Activated T-cell treated with anti-CD3 and anti-CD28 coated beads, Interleukin-2, amount 50 U/mL, for 48 hours (primary cell): ENCODE data around the gene MOB3B.

Experiments
- DNase-seq, 2 experiments: peaks; one replicate each; pipeline ENCODE4 v3.0.0-alpha.2; 2020

MOB3B gene

GRCh38 chr9:27413511-27414219 lies 115.9 kb downstream of the MOB3B start:
- DNase-seq = no peak

DNA sequence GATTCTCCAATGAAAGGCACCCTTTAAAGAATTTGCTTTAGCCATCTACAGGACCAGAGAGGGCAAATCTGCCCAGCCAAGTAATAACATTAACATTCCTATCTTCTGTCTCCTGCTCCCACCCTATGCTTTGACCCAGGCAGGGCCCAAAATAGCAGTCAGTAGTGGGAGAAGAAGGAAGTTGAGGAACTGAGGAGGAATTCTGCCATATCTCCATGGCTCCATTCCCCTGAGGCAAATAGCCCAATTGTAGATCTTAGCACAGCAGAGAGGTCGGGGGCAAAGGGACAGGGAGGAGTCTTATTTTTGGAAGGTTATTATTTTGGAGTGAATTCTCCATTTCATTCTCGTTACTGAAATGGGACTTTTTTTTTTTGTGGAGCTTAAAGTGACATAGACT lies 116.7 kb downstream of the MOB3B start:
- DNase-seq = no peak

DNA sequence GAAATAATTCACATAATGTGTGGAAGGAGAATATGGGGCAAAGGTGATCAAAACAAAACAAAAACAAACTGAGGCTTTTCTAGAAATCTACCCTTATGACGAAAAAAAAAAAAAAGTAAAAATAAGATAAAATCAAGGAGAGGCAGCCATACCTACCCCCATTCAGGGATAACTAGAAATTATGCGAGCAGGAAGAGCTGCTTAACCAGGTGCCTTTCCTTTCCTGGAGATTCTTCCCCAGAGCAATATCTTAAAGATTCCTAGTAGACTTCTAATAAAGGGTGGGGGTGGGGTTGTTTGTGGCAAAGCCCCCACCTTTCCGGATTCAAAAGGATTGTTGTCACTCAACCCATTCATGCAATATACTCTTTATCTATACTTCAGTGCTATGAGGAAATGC lies 117.5 kb downstream of the MOB3B start:
- DNase-seq = no peak

DNA sequence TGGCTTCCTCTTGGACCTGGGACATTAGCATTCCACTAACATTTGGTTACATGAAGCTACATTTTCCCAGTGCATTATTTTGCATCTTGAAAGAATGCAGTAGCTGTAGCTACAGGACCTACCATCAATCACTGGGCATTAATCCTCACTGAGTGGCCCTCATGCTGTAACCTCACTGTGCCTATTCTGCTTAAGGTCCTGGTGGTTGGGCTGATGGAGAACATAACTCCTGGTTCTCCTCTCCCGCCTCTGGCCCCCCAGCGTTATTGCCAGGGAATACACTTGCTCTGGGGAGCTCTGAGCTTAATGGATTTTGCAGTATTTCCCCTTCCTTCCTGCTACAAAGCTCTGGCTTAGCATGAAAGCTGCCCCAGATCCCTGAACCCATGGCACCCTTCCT lies 121.1 kb downstream of the MOB3B start:
- DNase-seq = no peak

DNA sequence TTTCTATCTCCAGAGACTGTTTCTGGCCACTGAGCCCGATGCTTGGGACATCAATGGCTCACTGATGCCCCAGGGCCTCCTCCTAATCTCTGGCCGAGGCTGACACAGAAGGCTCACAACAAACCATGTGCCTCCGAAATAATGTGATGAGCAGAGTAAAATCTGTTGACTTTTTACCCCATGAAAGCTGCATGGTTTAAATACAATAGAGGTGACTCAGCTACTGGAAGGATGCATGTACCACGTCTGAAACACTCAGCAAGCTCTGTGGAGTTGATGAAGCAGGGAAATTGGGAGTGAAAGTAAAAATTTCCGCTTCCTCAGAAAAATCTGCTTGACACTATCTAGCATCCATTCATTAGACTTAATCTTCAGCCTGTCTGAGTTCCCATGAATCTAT lies 121.6 kb downstream of the MOB3B start:
- no peak for DNase-seq

- no peak for DNase-seq
Measured at GRCh38 chr9:27407491-27407890, 122.1 kb downstream of the MOB3B start.

DNA sequence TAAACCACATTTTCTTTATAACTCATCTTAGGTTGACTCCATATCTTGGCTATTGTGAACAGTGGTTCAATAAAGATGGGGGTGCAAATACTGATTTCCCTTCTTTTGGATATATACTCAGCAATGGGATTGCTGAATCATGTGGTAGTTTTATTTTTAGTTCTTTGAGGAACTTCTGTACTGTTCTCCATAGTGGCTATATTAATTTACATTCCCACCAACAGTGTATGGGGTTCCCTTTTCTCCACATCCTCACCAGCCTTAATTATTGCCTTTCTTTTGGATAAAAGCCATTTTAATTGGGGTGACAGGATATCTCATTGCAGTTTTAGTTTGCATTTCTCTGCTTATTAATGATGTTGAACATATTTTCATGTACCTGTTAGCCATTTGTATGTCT lies 125.0 kb downstream of the MOB3B start:
- no peak for DNase-seq

- no peak for DNase-seq
Measured at GRCh38 chr9:27402626-27403025, 127.0 kb downstream of the MOB3B start.

- no peak for DNase-seq
Measured at GRCh38 chr9:27400334-27400880, 129.2 kb downstream of the MOB3B start.

DNA sequence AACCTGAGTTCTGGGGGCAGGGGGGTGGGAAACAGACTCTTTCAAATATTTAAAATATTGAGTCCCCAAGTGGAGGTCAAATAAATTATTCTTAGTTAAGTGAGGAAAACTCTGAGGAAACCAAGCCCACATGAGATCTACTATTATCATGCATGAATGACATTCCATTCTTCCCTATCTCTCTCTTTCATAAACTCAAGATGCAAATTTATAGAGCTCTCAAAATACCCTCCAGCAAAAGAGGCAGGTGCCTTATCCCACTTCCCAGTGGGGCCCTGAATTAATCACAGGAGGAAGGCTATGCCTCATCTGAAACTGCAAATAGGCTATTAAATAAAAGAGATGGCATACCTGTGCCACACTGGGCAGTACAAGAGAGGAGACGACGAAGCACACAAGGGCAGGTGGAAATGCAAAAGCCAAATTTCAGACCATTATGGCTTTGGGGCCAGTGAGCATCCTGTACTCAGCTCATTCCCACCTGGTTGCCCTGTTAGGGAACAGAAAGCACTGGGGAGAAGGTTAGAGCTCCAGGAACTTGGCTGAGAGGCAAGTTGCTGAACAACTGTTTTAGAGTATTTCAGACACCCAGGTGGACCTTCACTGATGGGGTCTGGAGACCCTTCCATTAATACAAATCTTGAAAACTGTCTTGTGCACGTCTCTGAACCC lies 130.5 kb downstream of the MOB3B start:
- DNase-seq = no peak

- no peak for DNase-seq
Measured at GRCh38 chr9:27396495-27396894, 133.1 kb downstream of the MOB3B start.

DNA sequence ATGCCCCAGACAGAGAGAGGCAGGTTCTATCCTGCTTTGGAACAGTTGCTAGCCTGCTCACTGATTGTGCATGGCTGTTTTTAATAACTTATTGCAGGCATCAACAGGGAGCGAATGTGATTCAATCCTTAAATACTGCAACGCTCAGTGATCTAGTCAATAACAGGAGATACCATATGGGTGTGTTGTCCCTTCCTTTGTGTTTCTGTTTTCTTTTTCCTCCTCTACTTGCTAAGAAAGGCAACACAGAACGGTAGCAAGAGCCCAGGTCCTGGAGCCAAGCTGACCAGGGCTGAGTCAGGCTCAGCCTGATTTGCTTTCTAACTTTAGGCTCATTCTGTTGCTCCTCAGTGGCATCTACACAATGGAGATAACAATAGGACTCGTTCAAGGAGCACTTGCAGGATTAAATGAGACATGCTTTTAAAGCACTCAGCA lies 134.1 kb downstream of the MOB3B start:
- DNase-seq = no peak

GRCh38 chr9:27394826-27395201 lies 134.8 kb downstream of the MOB3B start:
- DNase-seq = no peak

DNA sequence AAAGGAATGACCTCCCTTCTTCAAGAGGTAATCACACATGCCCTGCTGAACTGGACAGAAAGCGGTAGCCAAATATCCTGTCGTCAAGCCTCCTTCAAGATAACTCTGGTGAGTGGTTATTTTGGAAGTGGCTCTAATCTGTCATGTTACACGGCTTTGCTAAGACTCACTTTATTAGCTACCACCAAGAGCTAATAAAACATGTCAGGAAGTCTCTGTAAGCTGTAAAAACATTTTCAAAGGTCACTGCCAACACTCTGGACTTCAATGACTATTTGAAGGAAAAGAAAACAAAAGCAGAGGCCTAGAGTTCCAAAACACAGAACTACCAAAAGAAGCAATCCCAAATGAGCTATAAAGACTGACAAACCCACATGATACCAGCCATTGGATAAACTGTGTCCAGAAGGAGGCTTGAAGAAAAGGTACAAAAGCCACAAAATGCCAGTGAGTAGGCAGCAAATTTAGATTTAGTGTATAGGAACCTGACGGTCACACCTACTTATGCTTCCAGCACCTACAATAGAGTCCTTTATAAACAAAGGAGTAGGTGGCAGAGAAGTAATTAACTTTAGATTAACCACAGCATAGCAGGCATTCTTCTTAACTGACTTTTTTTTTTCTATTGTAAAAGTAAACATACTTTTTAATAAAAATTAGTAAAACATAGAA lies 135.3 kb downstream of the MOB3B start:
- no peak for DNase-seq

DNA sequence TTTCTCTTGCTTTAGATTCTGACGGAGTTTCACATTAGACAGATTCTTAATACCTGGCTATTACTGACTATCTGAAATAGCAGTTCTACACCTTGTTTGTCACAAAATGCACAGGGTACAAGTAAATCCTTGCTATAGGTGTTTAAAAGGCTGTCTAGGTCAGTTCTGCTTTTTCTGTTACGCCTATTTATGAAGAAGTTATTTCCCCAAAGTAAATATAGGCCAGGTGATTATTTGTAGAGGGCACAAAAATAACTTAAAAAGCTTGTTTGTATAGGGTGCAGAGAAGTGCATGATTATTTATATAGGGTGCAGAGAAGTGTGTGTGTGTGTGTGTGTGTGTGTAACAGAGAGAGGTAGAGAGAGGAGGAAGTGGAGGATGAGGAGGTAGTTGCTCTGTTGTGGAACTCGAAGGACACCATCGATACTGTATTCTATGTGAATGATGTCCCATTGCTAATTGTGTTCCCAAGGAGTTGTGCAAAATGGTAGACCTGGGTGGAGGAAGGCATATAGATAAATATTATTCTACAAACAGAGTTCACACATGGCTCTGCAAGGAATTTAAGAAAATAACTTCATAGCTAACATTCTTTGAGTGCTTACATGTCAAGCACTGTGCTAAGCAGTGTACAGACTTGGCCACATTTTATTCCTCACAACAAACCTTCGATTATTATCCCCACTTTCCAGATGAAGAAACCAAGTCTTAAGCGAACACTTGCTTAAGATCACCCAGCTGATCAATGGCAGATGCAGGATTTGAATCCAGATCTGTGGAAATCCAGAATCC lies 136.4 kb downstream of the MOB3B start:
- no peak for DNase-seq

- DNase-seq = no peak
Measured at GRCh38 chr9:27392451-27392850, 137.2 kb downstream of the MOB3B start.

GRCh38 chr9:27391040-27391895 lies 138.3 kb downstream of the MOB3B start:
- DNase-seq = no peak

GRCh38 chr9:27388150-27388549 lies 141.5 kb downstream of the MOB3B start:
- no peak for DNase-seq

GRCh38 chr9:27387722-27388121 lies 141.9 kb downstream of the MOB3B start:
- DNase-seq = no peak

GRCh38 chr9:27386571-27387091 lies 143.0 kb downstream of the MOB3B start:
- no peak for DNase-seq

DNA sequence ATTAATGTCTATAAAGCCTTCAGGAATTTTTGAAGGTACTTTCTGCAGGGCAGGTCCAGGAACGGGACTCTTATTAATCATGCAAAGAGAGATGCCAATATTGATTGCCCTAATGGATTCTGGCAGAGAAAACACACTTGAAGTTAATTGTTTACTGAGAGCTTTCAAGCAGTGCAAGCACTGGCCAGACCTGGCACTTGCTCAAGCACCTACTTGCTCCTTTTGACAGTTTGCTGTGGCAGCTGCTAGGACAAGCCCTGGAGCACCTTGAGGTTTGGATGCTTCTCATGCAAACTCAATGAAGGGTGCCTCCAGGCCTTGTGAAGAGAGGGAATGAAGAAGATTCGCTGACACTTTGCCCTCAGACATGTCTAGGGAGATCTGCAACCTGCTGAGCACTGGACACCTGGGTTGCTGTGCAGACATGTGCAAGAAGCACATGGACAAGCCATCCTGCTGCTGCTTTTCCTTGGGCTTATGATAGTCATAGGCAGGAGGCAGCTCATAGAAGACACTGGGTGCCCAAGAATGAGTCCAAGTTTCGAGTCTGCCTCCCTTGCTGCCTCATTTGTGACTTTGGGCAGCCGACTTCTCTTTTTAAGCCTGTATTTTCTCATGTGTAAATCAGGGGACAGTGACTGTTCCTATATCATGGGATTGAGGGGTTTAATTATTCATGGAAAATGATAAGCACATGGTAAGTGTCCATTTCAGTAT lies 143.8 kb downstream of the MOB3B start:
- no peak for DNase-seq
